ENCODE data around the gene LIPG.
"Not testable (repeated sequence)": the region's sequence is repeated elsewhere in the genome, so short reads cannot be mapped to it uniquely, and the experiment has no call there.

Gene LIPG
- total RNA-seq: 0 to 0.26 (median 0) reads per million in 3 donors

DNA sequence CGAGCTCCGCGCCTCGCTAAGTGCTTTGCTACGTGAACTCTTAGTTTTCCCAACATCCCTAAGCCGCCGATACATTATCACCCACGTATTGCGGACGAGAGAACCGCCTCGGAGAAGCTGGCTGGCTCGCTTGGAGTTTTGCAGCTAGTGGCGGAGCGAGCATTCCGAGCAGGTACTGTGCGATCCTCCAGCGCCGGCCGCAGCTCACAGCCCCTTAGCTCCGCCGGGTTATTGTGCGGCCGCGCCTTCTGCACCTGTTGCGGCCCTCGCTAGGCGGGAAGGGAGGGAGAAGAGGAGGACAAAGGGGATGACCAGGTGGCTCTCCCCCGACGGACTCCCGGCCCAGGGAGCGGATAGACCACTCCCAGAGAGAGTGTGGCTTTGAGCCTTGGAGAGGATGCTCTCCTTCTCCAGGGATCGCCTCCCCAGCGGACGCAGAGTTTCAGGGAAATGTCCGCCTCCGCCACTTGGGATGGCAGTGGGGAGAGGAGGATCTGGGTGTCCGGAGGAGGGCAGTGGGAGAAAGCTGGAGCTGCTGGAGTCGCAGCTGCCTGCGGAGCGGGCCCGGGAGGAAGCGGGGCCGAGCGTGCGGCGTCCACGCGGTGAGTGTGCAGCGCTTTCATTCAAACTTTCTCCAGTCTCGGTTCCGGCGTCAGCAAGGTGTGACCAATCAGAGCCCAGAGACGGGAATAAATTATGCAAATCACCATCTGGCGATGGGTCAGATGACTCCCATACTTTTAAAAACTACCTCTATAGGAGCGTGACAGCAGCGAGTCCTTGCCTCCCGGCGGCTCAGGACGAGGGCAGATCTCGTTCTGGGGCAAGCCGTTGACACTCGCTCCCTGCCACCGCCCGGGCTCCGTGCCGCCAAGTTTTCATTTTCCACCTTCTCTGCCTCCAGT is at the start of gene LIPG:
TSS of gene LIPG (plus strand) at position 769 of the 905 bp plus-strand sequence. CDS start 252 bp downstream, outside the sequence.
- no peaks in the 10 kb centered on the region for H3K9me3 ChIP-seq (ENCODE audit: control insufficient read depth, low read length)
- H3K27ac ChIP-seq (ENCODE audit: insufficient read depth, low read length, poor library complexity, severe bottlenecking): no peak within 1 kb of the TSS
- peaks cover 42% of the 10 kb centered on the region for H3K27me3 ChIP-seq (replicated peaks; ENCODE audit: control insufficient read depth, insufficient read depth, low read length, poor library complexity, severe bottlenecking)
- peak within 1 kb of the TSS; percentile 60 for H3K4me3 ChIP-seq (ENCODE audit: insufficient read depth, low read depth, low read length, poor library complexity, severe bottlenecking)
- peak in 2 of 3 donors; percentile 8 to 10 for DNase-seq
- H3K36me3 ChIP-seq (ENCODE audit: control insufficient read depth, insufficient read depth, low read length): no peaks in the 10 kb centered on the region
- H3K4me1 ChIP-seq (ENCODE audit: control insufficient read depth, insufficient read depth, low read length, poor library complexity, severe bottlenecking): peaks cover 20% of the 10 kb centered on the region

DNA sequence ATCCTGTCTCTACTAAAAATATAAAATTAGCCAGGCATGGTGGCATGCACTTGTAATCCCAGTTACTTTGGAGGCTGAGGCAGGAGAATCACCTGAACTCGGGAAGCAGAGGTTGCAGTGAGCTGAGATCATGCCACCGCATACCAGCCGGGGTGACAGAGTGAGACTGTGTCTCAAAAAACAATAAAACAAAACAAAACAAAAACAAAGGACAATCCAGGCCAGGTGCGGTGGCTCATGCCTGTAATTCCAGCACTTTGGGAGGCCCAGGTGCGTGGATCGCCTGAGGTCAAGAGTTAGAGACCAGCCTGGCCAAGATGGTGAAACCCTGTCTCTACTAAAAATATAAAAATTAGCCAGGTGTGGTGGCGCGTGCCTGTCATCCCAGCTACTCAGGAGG is 49.0 kb upstream of the LIPG start:
- H3K36me3 ChIP-seq (ENCODE audit: control insufficient read depth, insufficient read depth, low read length); H3K27ac ChIP-seq (ENCODE audit: insufficient read depth, low read length, poor library complexity, severe bottlenecking); H3K4me3 ChIP-seq (ENCODE audit: insufficient read depth, low read depth, low read length, poor library complexity, severe bottlenecking); DNase-seq; H3K4me1 ChIP-seq (ENCODE audit: control insufficient read depth, insufficient read depth, low read length, poor library complexity, severe bottlenecking); H3K27me3 ChIP-seq (replicated peaks; ENCODE audit: control insufficient read depth, insufficient read depth, low read length, poor library complexity, severe bottlenecking); H3K9me3 ChIP-seq (ENCODE audit: control insufficient read depth, low read length): not testable (repeated sequence)

DNA sequence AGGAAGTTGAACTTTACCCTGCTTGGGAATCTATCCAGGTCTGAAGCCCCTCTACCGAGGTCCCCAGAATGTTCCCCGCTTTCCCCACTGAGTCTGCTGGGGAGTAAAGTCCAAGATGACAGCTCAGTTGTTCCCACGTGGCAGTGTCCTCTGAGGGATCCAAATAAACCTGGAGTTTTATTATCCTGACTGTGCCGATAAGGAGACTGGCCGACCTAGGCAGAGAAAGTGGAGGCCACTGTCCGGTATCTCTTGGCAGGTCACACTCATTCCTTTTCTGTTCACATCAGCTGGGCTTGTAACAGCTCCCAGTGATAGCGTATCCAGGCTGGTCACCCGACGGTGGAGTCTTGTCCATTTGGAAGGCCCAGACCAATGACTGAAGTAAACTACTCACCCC is 47.3 kb upstream of the LIPG start:
- Histone ChIP-seq H3K4me1 (ENCODE audit: control insufficient read depth, insufficient read depth, low read length, poor library complexity, severe bottlenecking) (no peaks in the 10 kb centered on the region), H3K9me3 (ENCODE audit: control insufficient read depth, low read length) (no peaks in the 10 kb centered on the region), H3K27ac (ENCODE audit: insufficient read depth, low read length, poor library complexity, severe bottlenecking) (no peak overlapping the region), H3K36me3 (ENCODE audit: control insufficient read depth, insufficient read depth, low read length) (no peaks in the 10 kb centered on the region), H3K27me3 (replicated peaks; ENCODE audit: control insufficient read depth, insufficient read depth, low read length, poor library complexity, severe bottlenecking) (no peaks in the 10 kb centered on the region), H3K4me3 (ENCODE audit: insufficient read depth, low read depth, low read length, poor library complexity, severe bottlenecking) (no peak overlapping the region)
- no peak for DNase-seq

DNA sequence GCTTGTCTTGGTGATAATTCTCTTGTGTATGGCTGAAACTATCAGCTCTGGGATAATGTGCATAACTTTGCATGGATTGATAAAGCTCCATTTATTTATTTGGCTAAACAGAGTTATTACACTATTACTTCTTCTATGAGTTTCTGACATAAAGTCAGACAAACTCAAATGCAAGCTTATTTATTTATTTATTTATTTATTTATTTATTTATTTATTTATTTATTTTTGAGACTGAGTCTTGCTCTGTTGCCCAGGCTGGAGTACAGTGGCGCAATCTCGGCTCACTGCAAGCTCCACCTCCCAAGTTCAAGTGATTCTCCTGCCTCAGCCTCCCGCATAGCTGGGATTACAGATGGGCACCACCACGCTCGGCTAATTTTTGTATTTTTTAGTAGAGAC is 46.9 kb upstream of the LIPG start:
- not testable (repeated sequence) for H3K4me1 ChIP-seq (ENCODE audit: control insufficient read depth, insufficient read depth, low read length, poor library complexity, severe bottlenecking); H3K27me3 ChIP-seq (replicated peaks; ENCODE audit: control insufficient read depth, insufficient read depth, low read length, poor library complexity, severe bottlenecking); H3K36me3 ChIP-seq (ENCODE audit: control insufficient read depth, insufficient read depth, low read length); H3K27ac ChIP-seq (ENCODE audit: insufficient read depth, low read length, poor library complexity, severe bottlenecking); DNase-seq; H3K4me3 ChIP-seq (ENCODE audit: insufficient read depth, low read depth, low read length, poor library complexity, severe bottlenecking); H3K9me3 ChIP-seq (ENCODE audit: control insufficient read depth, low read length)

DNA sequence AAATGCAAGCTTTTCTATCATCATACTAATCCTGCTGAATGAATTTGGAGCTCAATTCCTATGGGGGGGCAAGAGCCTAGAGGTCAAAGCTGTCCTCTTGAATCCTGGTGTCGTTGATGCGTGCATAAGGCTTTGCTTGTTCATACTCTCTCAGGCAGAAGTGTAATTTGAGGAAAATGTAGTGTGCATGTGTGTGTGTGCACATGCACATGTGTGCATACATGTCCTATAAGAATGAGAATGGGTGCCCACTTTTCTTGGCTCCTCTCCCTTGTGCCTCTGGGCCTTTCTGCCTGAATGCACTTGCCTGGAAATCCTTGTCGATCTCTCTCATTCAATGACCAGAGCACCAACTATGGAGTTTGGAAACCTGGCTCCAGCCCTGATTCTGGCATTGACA is 46.3 kb upstream of the LIPG start:
- H3K9me3 ChIP-seq (ENCODE audit: control insufficient read depth, low read length): no peaks in the 10 kb centered on the region
- no peaks in the 10 kb centered on the region for H3K4me1 ChIP-seq (ENCODE audit: control insufficient read depth, insufficient read depth, low read length, poor library complexity, severe bottlenecking)
- H3K27ac ChIP-seq (ENCODE audit: insufficient read depth, low read length, poor library complexity, severe bottlenecking): no peak overlapping the region
- no peaks in the 10 kb centered on the region for H3K27me3 ChIP-seq (replicated peaks; ENCODE audit: control insufficient read depth, insufficient read depth, low read length, poor library complexity, severe bottlenecking)
- DNase-seq: no peak
- no peaks in the 10 kb centered on the region for H3K36me3 ChIP-seq (ENCODE audit: control insufficient read depth, insufficient read depth, low read length)
- H3K4me3 ChIP-seq (ENCODE audit: insufficient read depth, low read depth, low read length, poor library complexity, severe bottlenecking): no peak overlapping the region

DNA sequence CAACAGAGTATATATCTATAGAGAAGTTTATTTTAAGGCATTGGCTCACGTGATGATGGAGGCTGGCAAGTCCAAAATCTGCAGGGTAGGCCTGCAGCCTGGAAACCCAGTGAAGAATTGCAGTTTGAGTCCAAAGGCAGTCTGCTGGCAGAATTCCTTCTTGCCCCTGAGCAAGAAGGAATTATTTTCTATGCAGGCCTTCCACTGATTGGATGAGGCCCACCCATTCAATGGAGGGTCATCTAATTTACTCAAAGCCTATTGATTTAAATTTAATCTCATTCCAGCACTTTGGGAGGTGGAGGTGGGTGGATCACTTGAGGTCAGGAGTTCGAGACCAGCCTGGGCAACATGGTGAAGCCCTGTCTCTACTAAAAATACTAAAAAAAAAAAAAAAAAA is 44.4 kb upstream of the LIPG start:
- H3K4me1 ChIP-seq (ENCODE audit: control insufficient read depth, insufficient read depth, low read length, poor library complexity, severe bottlenecking): no peaks in the 10 kb centered on the region

DNA sequence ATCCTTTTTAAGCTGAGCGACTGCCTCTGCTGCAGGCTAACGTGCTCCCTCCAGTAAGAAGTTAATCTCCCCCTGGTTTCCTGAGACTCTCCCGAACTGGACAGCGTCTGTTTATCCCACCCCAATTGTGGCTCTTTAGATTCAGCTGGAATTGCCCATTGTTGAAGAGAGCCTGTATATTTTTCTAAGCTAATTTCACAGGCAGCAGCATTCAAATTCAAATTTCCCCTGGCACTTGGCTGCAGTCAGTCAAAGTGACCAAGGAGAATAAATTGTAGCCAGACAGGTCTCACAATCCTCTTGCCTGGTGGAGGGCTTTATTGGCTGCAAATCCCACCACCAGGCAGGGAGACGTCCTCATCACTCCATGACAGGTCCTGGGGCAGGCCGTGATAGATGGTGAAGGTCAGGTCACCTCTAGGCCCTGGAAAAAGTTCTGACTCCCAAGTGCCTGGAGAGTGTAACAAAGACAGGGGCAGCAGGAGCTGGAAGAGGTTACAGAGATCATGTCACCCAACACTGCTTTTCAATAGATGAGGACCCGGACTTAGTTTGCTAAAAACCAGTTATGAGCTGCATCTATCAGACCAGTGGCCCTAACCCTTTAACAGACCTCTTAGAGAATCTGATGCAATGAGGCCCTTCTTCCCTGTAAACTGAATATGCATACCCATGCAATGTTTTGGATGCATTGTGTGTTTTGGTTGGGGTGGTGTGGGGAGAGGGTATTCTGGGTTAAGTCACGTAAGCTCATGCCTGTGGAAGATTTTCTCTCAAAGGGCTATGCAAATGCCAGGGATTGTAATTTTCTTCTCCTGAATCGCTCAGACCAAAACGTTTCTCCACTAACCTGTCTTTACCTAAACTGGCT is 42.5 kb upstream of the LIPG start:
- Histone ChIP-seq H3K27me3 (replicated peaks; ENCODE audit: control insufficient read depth, insufficient read depth, low read length, poor library complexity, severe bottlenecking) (no peaks in the 10 kb centered on the region), H3K36me3 (ENCODE audit: control insufficient read depth, insufficient read depth, low read length) (no peaks in the 10 kb centered on the region), H3K4me3 (ENCODE audit: insufficient read depth, low read depth, low read length, poor library complexity, severe bottlenecking) (no peak overlapping the region), H3K4me1 (ENCODE audit: control insufficient read depth, insufficient read depth, low read length, poor library complexity, severe bottlenecking) (no peaks in the 10 kb centered on the region), H3K27ac (ENCODE audit: insufficient read depth, low read length, poor library complexity, severe bottlenecking) (no peak overlapping the region), H3K9me3 (ENCODE audit: control insufficient read depth, low read length) (no peaks in the 10 kb centered on the region)
- no peak for DNase-seq

More for the DNA sequence above, 44.4 kb upstream of the LIPG start:
- Histone ChIP-seq H3K9me3 (ENCODE audit: control insufficient read depth, low read length) (no peaks in the 10 kb centered on the region), H3K36me3 (ENCODE audit: control insufficient read depth, insufficient read depth, low read length) (no peaks in the 10 kb centered on the region), H3K27ac (ENCODE audit: insufficient read depth, low read length, poor library complexity, severe bottlenecking) (no peak overlapping the region), H3K27me3 (replicated peaks; ENCODE audit: control insufficient read depth, insufficient read depth, low read length, poor library complexity, severe bottlenecking) (no peaks in the 10 kb centered on the region), H3K4me3 (ENCODE audit: insufficient read depth, low read depth, low read length, poor library complexity, severe bottlenecking) (no peak overlapping the region)
- no peak for DNase-seq

DNA sequence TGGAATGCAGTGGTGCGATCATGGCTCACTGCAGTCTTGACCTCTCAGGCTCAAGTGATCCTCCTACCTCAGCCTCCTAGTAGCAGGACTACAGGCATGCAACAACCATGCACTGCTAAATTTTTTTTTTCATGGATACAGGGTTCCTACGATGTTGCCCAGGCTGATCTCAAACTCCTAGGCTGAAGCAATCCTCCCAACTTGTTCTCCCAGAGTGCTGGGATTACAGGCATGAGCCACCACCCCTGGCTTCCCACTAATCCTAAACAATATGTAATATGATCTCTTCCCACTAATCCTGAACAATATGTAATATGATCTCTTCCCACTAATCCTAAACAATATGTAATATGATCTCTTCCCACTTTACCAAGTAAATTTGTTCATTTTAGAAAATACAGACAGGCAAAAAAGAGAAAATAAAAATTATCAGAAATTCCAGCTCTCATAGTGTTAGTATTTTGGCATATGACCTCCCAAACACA is 41.2 kb upstream of the LIPG start:
- DNase-seq: no peak
- H3K27ac ChIP-seq (ENCODE audit: insufficient read depth, low read length, poor library complexity, severe bottlenecking): no peak overlapping the region
- H3K4me1 ChIP-seq (ENCODE audit: control insufficient read depth, insufficient read depth, low read length, poor library complexity, severe bottlenecking): no peaks in the 10 kb centered on the region
- H3K4me3 ChIP-seq (ENCODE audit: insufficient read depth, low read depth, low read length, poor library complexity, severe bottlenecking): no peak overlapping the region
- no peaks in the 10 kb centered on the region for H3K9me3 ChIP-seq (ENCODE audit: control insufficient read depth, low read length)
- H3K27me3 ChIP-seq (replicated peaks; ENCODE audit: control insufficient read depth, insufficient read depth, low read length, poor library complexity, severe bottlenecking): no peaks in the 10 kb centered on the region
- H3K36me3 ChIP-seq (ENCODE audit: control insufficient read depth, insufficient read depth, low read length): no peaks in the 10 kb centered on the region

DNA sequence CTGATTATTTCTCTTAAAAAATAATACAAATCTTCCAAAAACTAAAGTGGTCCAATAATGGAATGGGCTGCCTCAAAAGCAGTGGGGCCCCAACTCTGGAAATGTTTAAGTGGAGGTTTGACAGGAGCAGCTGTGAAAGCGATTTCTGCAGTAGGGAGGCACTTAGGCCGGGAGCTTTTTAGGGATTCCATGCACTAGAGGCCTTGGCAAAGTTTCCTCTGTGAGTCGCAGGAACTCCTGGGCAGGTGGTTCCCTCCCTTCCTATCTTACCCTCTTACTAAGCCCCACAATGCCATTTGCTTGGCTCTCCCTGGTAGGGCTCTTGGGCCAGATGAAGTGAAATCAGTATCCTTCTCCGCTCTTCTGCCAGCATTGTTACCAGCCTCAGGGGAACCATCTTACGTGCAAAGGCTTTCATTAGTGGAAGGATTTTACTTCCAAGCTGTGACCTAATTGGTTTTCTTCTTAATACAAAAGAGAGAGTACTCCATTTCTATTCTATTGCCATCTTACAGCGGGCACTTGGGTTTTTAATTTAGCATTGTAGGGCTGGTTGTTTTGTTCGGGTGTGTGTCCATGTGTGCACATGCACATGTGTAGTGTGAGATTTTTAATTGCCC is 40.5 kb upstream of the LIPG start:
- DNase-seq: no peak
- no peaks in the 10 kb centered on the region for H3K4me1 ChIP-seq (ENCODE audit: control insufficient read depth, insufficient read depth, low read length, poor library complexity, severe bottlenecking)

More for the DNA sequence above, 40.5 kb upstream of the LIPG start:
- Histone ChIP-seq H3K27me3 (replicated peaks; ENCODE audit: control insufficient read depth, insufficient read depth, low read length, poor library complexity, severe bottlenecking) (no peaks in the 10 kb centered on the region), H3K9me3 (ENCODE audit: control insufficient read depth, low read length) (no peaks in the 10 kb centered on the region), H3K27ac (ENCODE audit: insufficient read depth, low read length, poor library complexity, severe bottlenecking) (no peak overlapping the region), H3K4me3 (ENCODE audit: insufficient read depth, low read depth, low read length, poor library complexity, severe bottlenecking) (no peak overlapping the region), H3K36me3 (ENCODE audit: control insufficient read depth, insufficient read depth, low read length) (no peaks in the 10 kb centered on the region)

Measured in effector memory CD4-positive, alpha-beta T cell (primary cell).